Astrocyte (in vitro differentiated cells and primary cell): ENCODE measurements around the gene TMEM63B. TPM values are rescaled to one million over a fixed set of nuclear protein-coding genes. Genes with fewer than 3 reads are reported as not detected.

ENCODE experiments used
- DNase-seq: peaks from one replicate; pipeline ENCODE4 v3.0.0-alpha.2; 2010; ENCODE audit warnings: low read depth
- FAIRE-seq: peaks from 2 replicates; lab custom pipeline; 2011; peaks lifted over from hg19 to GRCh38; lab: Jason Lieb, UNC
- H2AFZ ChIP-seq: 2 replicates; pipeline ENCODE4 v1.6.0; 2012; ENCODE audit warnings: low read depth, low read length, inconsistent platforms
- H3K27ac ChIP-seq: 2 replicates; pipeline ENCODE4 v1.5.1; 2011; ENCODE audit warnings: low read depth, low read length, inconsistent platforms
- H3K27me3 ChIP-seq: 2 replicates; pipeline ENCODE4 v1.6.0; 2011; ENCODE audit warnings: low read length, inconsistent platforms; ENCODE audit not compliant: insufficient read depth
- H3K36me3 ChIP-seq: 2 replicates; pipeline ENCODE4 v1.5.1; 2011; ENCODE audit warnings: low read length, inconsistent platforms; ENCODE audit not compliant: insufficient read depth
- H3K4me1 ChIP-seq: 2 replicates; pipeline ENCODE4 v1.5.1; 2011; ENCODE audit warnings: low read length, inconsistent platforms; ENCODE audit not compliant: insufficient read depth
- H3K4me2 ChIP-seq: 2 replicates; pipeline ENCODE4 v1.6.0; 2012; ENCODE audit warnings: low read length, inconsistent platforms
- H3K4me3 ChIP-seq: 2 replicates; pipeline ENCODE4 v1.5.1; 2011; ENCODE audit warnings: low read depth, mild to moderate bottlenecking, low read length, inconsistent platforms; ENCODE audit not compliant: insufficient read depth
- H3K79me2 ChIP-seq: 2 replicates; pipeline ENCODE4 v1.6.0; 2012; ENCODE audit warnings: mild to moderate bottlenecking, low read length, inconsistent platforms; ENCODE audit not compliant: insufficient read depth
- H3K9ac ChIP-seq: 2 replicates; pipeline ENCODE4 v1.6.0; 2012; ENCODE audit warnings: mild to moderate bottlenecking, low read length, inconsistent platforms
- H3K9me3 ChIP-seq: 2 replicates; pipeline ENCODE4 v1.5.1; 2012; ENCODE audit warnings: low read depth, mild to moderate bottlenecking, low read length, inconsistent platforms; ENCODE audit not compliant: insufficient read depth
- H4K20me1 ChIP-seq: 2 replicates; pipeline ENCODE4 v1.6.0; 2012; ENCODE audit warnings: low read length, inconsistent platforms; ENCODE audit not compliant: insufficient read depth
- H3K27ac Mint-ChIP-seq: one replicate; pipeline ENCODE4 v1.8.0; 2021; ENCODE audit warnings: mild to moderate bottlenecking, mixed read lengths; ENCODE audit not compliant: unreplicated experiment
- H3K27me3 Mint-ChIP-seq: one replicate; pipeline ENCODE4 v1.8.0; 2021; ENCODE audit warnings: low read depth, mixed read lengths; ENCODE audit not compliant: unreplicated experiment
- H3K36me3 Mint-ChIP-seq: one replicate; pipeline ENCODE4 v1.8.0; 2021; ENCODE audit warnings: low read depth, mixed read lengths; ENCODE audit not compliant: unreplicated experiment
- H3K4me1 Mint-ChIP-seq: one replicate; pipeline ENCODE4 v1.8.0; 2021; ENCODE audit warnings: low read depth, mixed read lengths; ENCODE audit not compliant: unreplicated experiment
- H3K4me3 Mint-ChIP-seq: one replicate; pipeline ENCODE4 v1.8.0; 2021; ENCODE audit warnings: mild to moderate bottlenecking, moderate library complexity, mixed read lengths; ENCODE audit not compliant: unreplicated experiment
- H3K9me3 Mint-ChIP-seq: one replicate; pipeline ENCODE4 v1.8.0; 2021; ENCODE audit warnings: mild to moderate bottlenecking, mixed read lengths; ENCODE audit not compliant: unreplicated experiment
- EZH2 ChIP-seq: IDR thresholded peaks from 2 replicates; pipeline ENCODE4 v1.6.1; 2012; ENCODE audit warnings: mild to moderate bottlenecking, low read length, inconsistent platforms; ENCODE audit not compliant: insufficient read depth
- total RNA-seq: library from RNA; stranded (reverse); gene quantifications from 2 replicates; pipeline ENCODE4 v1.2.1, GENCODE V29; 2021
- TF ChIP-seq, protein P1 (sequence below): IDR thresholded peaks from 2 replicates; pipeline ENCODE4 v1.5.1; 2011; ENCODE audit warnings: low read depth, mild to moderate bottlenecking, inconsistent platforms, low read length, moderate library complexity; ENCODE audit not compliant: insufficient read depth

TMEM63B gene
- total RNA-seq, 1 donor from 2014 or later = 86.6 TPM

GRCh38 chr6:44120692-44121443, 6.5 kb upstream of the TMEM63B start:
- TF ChIP-seq, protein P1, sequence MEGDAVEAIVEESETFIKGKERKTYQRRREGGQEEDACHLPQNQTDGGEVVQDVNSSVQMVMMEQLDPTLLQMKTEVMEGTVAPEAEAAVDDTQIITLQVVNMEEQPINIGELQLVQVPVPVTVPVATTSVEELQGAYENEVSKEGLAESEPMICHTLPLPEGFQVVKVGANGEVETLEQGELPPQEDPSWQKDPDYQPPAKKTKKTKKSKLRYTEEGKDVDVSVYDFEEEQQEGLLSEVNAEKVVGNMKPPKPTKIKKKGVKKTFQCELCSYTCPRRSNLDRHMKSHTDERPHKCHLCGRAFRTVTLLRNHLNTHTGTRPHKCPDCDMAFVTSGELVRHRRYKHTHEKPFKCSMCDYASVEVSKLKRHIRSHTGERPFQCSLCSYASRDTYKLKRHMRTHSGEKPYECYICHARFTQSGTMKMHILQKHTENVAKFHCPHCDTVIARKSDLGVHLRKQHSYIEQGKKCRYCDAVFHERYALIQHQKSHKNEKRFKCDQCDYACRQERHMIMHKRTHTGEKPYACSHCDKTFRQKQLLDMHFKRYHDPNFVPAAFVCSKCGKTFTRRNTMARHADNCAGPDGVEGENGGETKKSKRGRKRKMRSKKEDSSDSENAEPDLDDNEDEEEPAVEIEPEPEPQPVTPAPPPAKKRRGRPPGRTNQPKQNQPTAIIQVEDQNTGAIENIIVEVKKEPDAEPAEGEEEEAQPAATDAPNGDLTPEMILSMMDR = no peak
- no peak for TF ChIP-seq EZH2
- Histone ChIP-seq H3K27ac (no peak overlapping the region), H4K20me1 (peaks cover 88% of the 10 kb centered on the region), H2AFZ (no peak overlapping the region), H3K27me3 (no peaks in the 10 kb centered on the region), H3K79me2 (peaks cover 94% of the 10 kb centered on the region), H3K4me1 (peaks cover 61% of the 10 kb centered on the region), H3K9me3 (no peaks in the 10 kb centered on the region), H3K9ac (no peak overlapping the region), H3K4me2 (peak overlapping the region; percentile 19), H3K36me3 (no peaks in the 10 kb centered on the region), H3K4me3 (no peak overlapping the region)
- FAIRE-seq (no peak), DNase-seq (no peak)
- no peaks in the 10 kb centered on the region for H3K9me3 Mint-ChIP-seq
- peaks cover 3% of the 10 kb centered on the region for H3K36me3 Mint-ChIP-seq
- peak overlapping the region; percentile 15 for H3K4me3 Mint-ChIP-seq
- no peaks in the 10 kb centered on the region for H3K27me3 Mint-ChIP-seq
- peaks cover 73% of the 10 kb centered on the region for H3K4me1 Mint-ChIP-seq
- H3K27ac Mint-ChIP-seq = peak overlapping the region; percentile 50

DNA sequence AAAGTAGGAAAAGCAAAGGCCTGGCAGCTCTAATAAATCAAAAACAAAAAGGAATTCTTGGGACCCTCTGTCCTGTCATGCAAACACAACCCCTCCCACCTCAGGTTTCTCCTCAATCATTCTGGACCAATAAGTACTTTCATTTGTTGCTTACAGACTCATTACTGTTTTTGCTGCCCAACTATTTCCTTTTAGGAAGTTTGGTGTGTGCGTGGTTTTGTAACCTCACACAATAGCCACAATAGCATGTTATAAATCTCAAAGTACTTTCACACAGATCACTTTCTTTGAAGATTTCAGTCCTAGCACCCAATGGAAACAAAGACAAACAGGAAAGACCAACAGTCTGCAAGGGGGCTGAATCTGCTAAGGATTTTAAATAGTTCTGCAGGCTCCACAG, 4.6 kb upstream of the TMEM63B start:
- Histone ChIP-seq H3K9ac (no peak overlapping the region), H3K27me3 (no peaks in the 10 kb centered on the region), H2AFZ (no peak overlapping the region), H3K4me2 (peak overlapping the region; percentile 33), H3K36me3 (no peaks in the 10 kb centered on the region), H3K4me3 (no peak overlapping the region), H3K9me3 (no peaks in the 10 kb centered on the region), H4K20me1 (peaks cover 83% of the 10 kb centered on the region), H3K79me2 (peaks cover 94% of the 10 kb centered on the region), H3K27ac (no peak overlapping the region), H3K4me1 (peaks cover 49% of the 10 kb centered on the region)
- Mint-ChIP-seq H3K27me3 (no peaks in the 10 kb centered on the region), H3K27ac (no peak overlapping the region), H3K4me3 (peak overlapping the region; percentile 11), H3K36me3 (peaks cover 3% of the 10 kb centered on the region), H3K4me1 (peaks cover 56% of the 10 kb centered on the region), H3K9me3 (no peaks in the 10 kb centered on the region)
- DNase-seq = peak; percentile 59
- TF ChIP-seq, protein P1 = no peak
- TF ChIP-seq EZH2 = no peak
- no peak for FAIRE-seq

DNA sequence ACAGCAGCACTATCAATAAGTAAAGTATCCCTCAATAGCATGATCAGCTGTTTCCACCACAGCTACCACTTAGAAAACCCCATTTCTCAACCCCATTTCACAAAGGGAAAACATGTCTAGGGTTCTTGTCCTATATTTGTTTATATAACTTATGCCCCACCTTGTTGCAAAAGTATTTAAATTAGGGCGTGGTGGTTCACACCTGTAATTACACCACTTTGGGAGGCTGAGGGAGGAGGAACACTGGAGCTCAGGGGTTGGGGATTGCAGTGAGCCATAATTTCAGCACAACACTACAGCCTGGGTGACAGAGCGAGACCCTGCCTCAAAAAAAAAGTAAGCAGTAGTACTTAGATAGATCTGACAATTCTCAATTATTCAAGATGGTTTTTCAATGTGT, 3.8 kb upstream of the TMEM63B start:
- TF ChIP-seq EZH2 = no peak
- TF ChIP-seq, protein P1 = no peak
- Mint-ChIP-seq H3K9me3 (no peaks in the 10 kb centered on the region), H3K36me3 (peaks cover 3% of the 10 kb centered on the region), H3K27ac (no peak overlapping the region), H3K4me3 (peak overlapping the region; percentile 14), H3K27me3 (no peaks in the 10 kb centered on the region), H3K4me1 (peaks cover 54% of the 10 kb centered on the region)
- Histone ChIP-seq H3K9ac (no peak overlapping the region), H2AFZ (no peak overlapping the region), H3K36me3 (no peaks in the 10 kb centered on the region), H3K4me3 (no peak overlapping the region), H3K27ac (no peak overlapping the region), H3K79me2 (peaks cover 94% of the 10 kb centered on the region), H3K9me3 (no peaks in the 10 kb centered on the region), H4K20me1 (peaks cover 80% of the 10 kb centered on the region), H3K4me1 (peaks cover 47% of the 10 kb centered on the region), H3K27me3 (no peaks in the 10 kb centered on the region), H3K4me2 (peak overlapping the region; percentile 33)
- no peak for FAIRE-seq
- no peak for DNase-seq
